Caco-2 (cell line): ENCODE data around the gene CACNA1B. TPM values are rescaled to one million over a fixed set of nuclear protein-coding genes. Genes with fewer than 3 reads are reported as not detected.

Experiments used
- BruUV-seq: library from RNA; stranded (reverse); fragments of 400-500 nt; replicated peaks from 2 replicates; lab custom pipeline; 2021; lab: Mats Ljungman, UMichigan
- CTCF ChIA-PET: fragments of 300-600 bp; sonication (Branson Sonifier 250); formaldehyde crosslinking; loops from one replicate; lab custom pipeline; 2022; ENCODE audit warnings: antibody characterized with exemption; lab: Charles Lee
- POLR2A ChIA-PET: fragments of 300-600 bp; sonication (Branson Sonifier 250); formaldehyde crosslinking; loops from one replicate; lab custom pipeline; 2022; ENCODE audit warnings: antibody characterized with exemption; lab: Charles Lee
- DNase-seq, 2 experiments: peaks; one replicate each; pipeline versions ENCODE4 v3.0.0 to v3.0.0-alpha.2; 2020 to 2022
- H3K27me3 ChIP-seq: replicated peaks from 2 replicates; pipeline ENCODE4 v1.6.0; 2011; ENCODE audit warnings: low read length; ENCODE audit not compliant: control insufficient read depth, insufficient read depth
- H3K36me3 ChIP-seq: 2 replicates; pipeline ENCODE4 v1.5.1; 2011; ENCODE audit warnings: low read length; ENCODE audit not compliant: control insufficient read depth, insufficient read depth
- H3K4me1 ChIP-seq: fragments of 250-450 bp; sonication (Bioruptor Pico); 2 replicates; pipeline ENCODE4 v1.5.1; 2020; ENCODE audit warnings: mild to moderate bottlenecking
- H3K4me3 ChIP-seq: 2 replicates; pipeline ENCODE4 v1.5.1; 2011; ENCODE audit warnings: low read depth, mild to moderate bottlenecking, control low read depth, low read length
- H3K9me3 ChIP-seq: fragments of 250-450 bp; sonication (Bioruptor Pico); 2 replicates; pipeline ENCODE4 v1.5.1; 2020; ENCODE audit warnings: mild to moderate bottlenecking, moderate library complexity
- H3K27ac Mint-ChIP-seq: one replicate; pipeline ENCODE4 v1.8.0; 2022; ENCODE audit warnings: mixed read lengths; ENCODE audit not compliant: unreplicated experiment
- H3K27me3 Mint-ChIP-seq: one replicate; pipeline ENCODE4 v1.8.0; 2022; ENCODE audit warnings: mixed read lengths; ENCODE audit not compliant: insufficient read depth, unreplicated experiment
- H3K36me3 Mint-ChIP-seq: one replicate; pipeline ENCODE4 v1.8.0; 2022; ENCODE audit warnings: mild to moderate bottlenecking, mixed read lengths; ENCODE audit not compliant: insufficient read depth, unreplicated experiment
- H3K4me1 Mint-ChIP-seq: one replicate; pipeline ENCODE4 v1.8.0; 2022; ENCODE audit warnings: low read depth, mixed read lengths; ENCODE audit not compliant: unreplicated experiment
- H3K4me3 Mint-ChIP-seq: one replicate; pipeline ENCODE4 v1.8.0; 2022; ENCODE audit warnings: mild to moderate bottlenecking, moderate library complexity, mixed read lengths; ENCODE audit not compliant: unreplicated experiment
- H3K9me3 Mint-ChIP-seq: one replicate; pipeline ENCODE4 v1.8.0; 2022; ENCODE audit warnings: mixed read lengths; ENCODE audit not compliant: unreplicated experiment
- CTCF ChIP-seq, 2 experiments: fragments of 200-600 bp in 1 of 2; IDR thresholded peaks; 1 replicate in 1 of 2; 2 replicates in 1 of 2; pipeline versions ENCODE4 v1.5.1 to v1.8.0; 2011 to 2022; ENCODE audit warnings: antibody characterized with exemption in 1 of 2, control low read depth in 1 of 2, inconsistent platforms in 1 of 2, low read depth in 1 of 2, low read length in 1 of 2, mild to moderate bottlenecking in 1 of 2, moderate library complexity in 1 of 2; ENCODE audit not compliant: insufficient read depth in 1 of 2, severe bottlenecking in 1 of 2, unreplicated experiment in 1 of 2
- intact Hi-C: fragments of 100-400 bp; cut with micrococcal nuclease; formaldehyde crosslinking; loops from one replicate; pipeline ENCODE4 v1.10.0; 2022; ENCODE audit not compliant: unreplicated experiment
- total RNA-seq: library from RNA; stranded (reverse); gene quantifications from 2 replicates; pipeline ENCODE4 v1.2.3, GENCODE V29; 2022

The CACNA1B gene
- total RNA-seq, 1 experiment from 2014 or later: 0.11 TPM

DNA sequence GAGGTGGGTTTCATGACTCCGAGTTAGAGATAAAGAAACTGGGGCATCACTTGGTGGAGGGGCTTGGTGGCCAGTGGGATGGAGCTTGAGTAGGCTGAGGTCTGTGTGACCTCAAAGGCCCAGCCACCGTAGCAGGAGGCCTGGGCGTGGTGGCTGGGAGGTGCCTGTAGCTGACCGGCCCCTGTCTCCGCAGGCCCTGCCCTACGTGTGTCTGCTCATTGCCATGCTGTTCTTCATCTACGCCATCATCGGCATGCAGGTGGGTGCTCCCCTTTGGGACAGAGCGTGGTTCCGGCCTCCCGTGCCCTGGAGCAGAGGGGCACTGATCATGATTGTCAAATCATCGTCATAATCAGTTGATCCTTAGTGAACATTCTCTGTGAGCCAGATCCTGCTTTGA, 196.2 kb downstream of the CACNA1B start:
- no peaks in the 10 kb centered on the region for H3K9me3 ChIP-seq
- H3K4me1 Mint-ChIP-seq: no peaks in the 10 kb centered on the region
- TF ChIP-seq CTCF (IDR thresholded peaks at IDR 0.05; ENCODE audit: insufficient read depth in 1 of 2, low read depth in 1 of 2, low read length in 1 of 2, severe bottlenecking in 1 of 2, unreplicated experiment in 1 of 2): no peak
- no TSS peak for BruUV-seq
- no peak overlapping the region for H3K4me3 Mint-ChIP-seq
- H3K36me3 Mint-ChIP-seq: no peaks in the 10 kb centered on the region
- peaks cover 5% of the 10 kb centered on the region for H3K27me3 Mint-ChIP-seq
- no peaks in the 10 kb centered on the region for H3K4me1 ChIP-seq
- no peaks in the 10 kb centered on the region for H3K36me3 ChIP-seq
- intact Hi-C loops: no loop called here
- no peak overlapping the region for H3K27ac Mint-ChIP-seq
- ChIA-PET POLR2A (no interaction called here), CTCF (no interaction called here)
- no peaks in the 10 kb centered on the region; the same call in 1 of the 2 replicates for H3K27me3 ChIP-seq
- no peaks in the 10 kb centered on the region for H3K9me3 Mint-ChIP-seq
- no peak overlapping the region for H3K4me3 ChIP-seq
- no peak for DNase-seq

GRCh38 chr9:138074516-138074915, 196.9 kb downstream of the CACNA1B start:
- Mint-ChIP-seq H3K27ac (no peak overlapping the region), H3K36me3 (no peaks in the 10 kb centered on the region), H3K4me1 (no peaks in the 10 kb centered on the region), H3K27me3 (peaks cover 8% of the 10 kb centered on the region), H3K9me3 (no peaks in the 10 kb centered on the region), H3K4me3 (no peak overlapping the region)
- Histone ChIP-seq H3K4me3 (no peak overlapping the region), H3K4me1 (no peaks in the 10 kb centered on the region), H3K9me3 (no peaks in the 10 kb centered on the region), H3K36me3 (no peaks in the 10 kb centered on the region), H3K27me3 (no peaks in the 10 kb centered on the region; the same call in 1 of the 2 replicates)
- intact Hi-C loops: no loop called here
- BruUV-seq: no TSS peak
- ChIA-PET POLR2A (no interaction called here), CTCF (no interaction called here)
- DNase-seq: no peak
- TF ChIP-seq CTCF (IDR thresholded peaks at IDR 0.05; ENCODE audit: insufficient read depth in 1 of 2, low read depth in 1 of 2, low read length in 1 of 2, severe bottlenecking in 1 of 2, unreplicated experiment in 1 of 2): no peak

DNA sequence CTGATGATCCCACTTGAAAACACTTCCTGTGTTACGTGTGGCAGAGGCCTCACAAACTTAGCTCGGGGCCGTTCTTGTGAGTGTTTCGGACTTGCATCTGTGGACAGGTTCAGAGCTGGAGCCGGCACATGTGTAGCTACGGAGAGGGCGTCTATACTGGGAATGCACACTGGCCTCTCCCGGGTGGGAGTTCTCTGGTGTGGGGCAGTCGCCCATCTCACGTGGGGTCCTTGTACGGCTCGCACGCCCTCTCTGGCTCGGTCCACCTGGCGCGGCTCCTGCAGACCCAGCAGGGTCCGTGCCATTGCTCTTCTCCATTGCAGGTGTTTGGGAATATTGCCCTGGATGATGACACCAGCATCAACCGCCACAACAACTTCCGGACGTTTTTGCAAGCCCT, 197.9 kb downstream of the CACNA1B start:
- Mint-ChIP-seq H3K36me3 (no peaks in the 10 kb centered on the region), H3K4me3 (no peak overlapping the region), H3K27ac (no peak overlapping the region), H3K4me1 (no peaks in the 10 kb centered on the region), H3K9me3 (no peaks in the 10 kb centered on the region), H3K27me3 (peaks cover 14% of the 10 kb centered on the region)
- Histone ChIP-seq H3K36me3 (no peaks in the 10 kb centered on the region), H3K4me1 (no peaks in the 10 kb centered on the region), H3K27me3 (no peaks in the 10 kb centered on the region; the same call in 1 of the 2 replicates), H3K4me3 (no peak overlapping the region), H3K9me3 (no peaks in the 10 kb centered on the region)
- CTCF ChIA-PET: no interaction called here
- POLR2A ChIA-PET: no interaction called here
- no TSS peak for BruUV-seq
- intact Hi-C loops: no loop called here
- no peak for TF ChIP-seq CTCF (IDR thresholded peaks at IDR 0.05; ENCODE audit: insufficient read depth in 1 of 2, low read depth in 1 of 2, low read length in 1 of 2, severe bottlenecking in 1 of 2, unreplicated experiment in 1 of 2)
- no peak for DNase-seq
